Lower leg skin (tissue), 3 donors: Measurements from ENCODE around the gene DOCK3.

ENCODE experiments used
- POLR2A ChIP-seq, 2 donors: fragments of 450-650 bp; IDR thresholded peaks; one replicate each; pipeline ENCODE4 v1.6.1; 2016 to 2017; ENCODE audit warnings: antibody characterized with exemption in 2 of 2, mild to moderate bottlenecking in 1 of 2, moderate library complexity in 1 of 2
- TF ChIP-seq, protein P1 (sequence below), 3 donors: fragments of 450-650 bp; IDR thresholded peaks; one replicate each; pipeline ENCODE4 v1.5.1; 2016; ENCODE audit warnings: antibody characterized with exemption in 3 of 3, mild to moderate bottlenecking in 3 of 3, moderate library complexity in 2 of 3

DNA sequence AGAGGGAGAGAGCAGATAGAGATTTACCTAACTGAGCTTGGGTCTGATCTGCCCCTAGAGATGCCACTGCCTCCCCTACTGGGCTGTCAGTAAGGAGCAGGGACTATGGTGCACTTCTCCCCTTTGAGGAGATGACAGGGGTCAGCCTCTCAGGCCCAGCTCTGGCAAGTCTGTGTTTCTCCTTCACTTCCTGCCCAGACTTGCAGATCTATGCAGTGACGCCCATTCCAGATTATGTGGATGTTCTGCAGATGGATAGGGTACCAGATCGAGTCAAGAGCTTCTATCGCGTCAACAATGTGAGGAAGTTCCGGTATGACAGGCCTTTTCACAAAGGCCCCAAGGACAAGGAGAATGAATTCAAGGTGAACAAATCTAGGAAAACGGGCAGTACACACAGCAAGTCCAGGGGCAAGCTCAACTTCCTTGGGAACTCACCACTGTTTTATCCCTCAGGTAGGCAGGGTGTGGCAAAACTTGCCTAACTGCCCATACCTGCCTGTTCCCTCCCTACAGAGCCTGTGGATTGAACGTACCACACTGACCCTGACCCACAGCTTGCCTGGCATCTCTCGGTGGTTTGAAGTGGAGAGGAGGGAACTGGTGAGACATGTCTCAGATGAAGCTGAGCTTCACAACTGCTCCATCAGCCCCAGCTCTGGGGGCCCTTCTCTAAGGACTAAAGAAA, 681.3 kb downstream of the DOCK3 start:
- no peak for TF ChIP-seq POLR2A (IDR thresholded peaks at IDR 0.05)
- TF ChIP-seq, protein P1, sequence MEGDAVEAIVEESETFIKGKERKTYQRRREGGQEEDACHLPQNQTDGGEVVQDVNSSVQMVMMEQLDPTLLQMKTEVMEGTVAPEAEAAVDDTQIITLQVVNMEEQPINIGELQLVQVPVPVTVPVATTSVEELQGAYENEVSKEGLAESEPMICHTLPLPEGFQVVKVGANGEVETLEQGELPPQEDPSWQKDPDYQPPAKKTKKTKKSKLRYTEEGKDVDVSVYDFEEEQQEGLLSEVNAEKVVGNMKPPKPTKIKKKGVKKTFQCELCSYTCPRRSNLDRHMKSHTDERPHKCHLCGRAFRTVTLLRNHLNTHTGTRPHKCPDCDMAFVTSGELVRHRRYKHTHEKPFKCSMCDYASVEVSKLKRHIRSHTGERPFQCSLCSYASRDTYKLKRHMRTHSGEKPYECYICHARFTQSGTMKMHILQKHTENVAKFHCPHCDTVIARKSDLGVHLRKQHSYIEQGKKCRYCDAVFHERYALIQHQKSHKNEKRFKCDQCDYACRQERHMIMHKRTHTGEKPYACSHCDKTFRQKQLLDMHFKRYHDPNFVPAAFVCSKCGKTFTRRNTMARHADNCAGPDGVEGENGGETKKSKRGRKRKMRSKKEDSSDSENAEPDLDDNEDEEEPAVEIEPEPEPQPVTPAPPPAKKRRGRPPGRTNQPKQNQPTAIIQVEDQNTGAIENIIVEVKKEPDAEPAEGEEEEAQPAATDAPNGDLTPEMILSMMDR (IDR thresholded peaks at IDR 0.05) = no peak
